Activated T-cell treated with anti-CD3 and anti-CD28 coated beads, Interleukin-2, amount 50 U/mL, for 72 hours (primary cell): ENCODE data around the gene ASCC2. TPM values are rescaled to one million over a fixed set of nuclear protein-coding genes. Genes with fewer than 3 reads are reported as not detected.

Source experiments
- ATAC-seq, 2 donors: fragments of 150-1000 bp; cut with Tn5 transposase; replicated peaks in 1 of 2; 2 replicates each; pipeline ENCODE4 v1.10.0; 2021; ENCODE audit warnings: moderate library complexity in 2 of 2, mild to moderate bottlenecking in 1 of 2
- DNase-seq, 2 donors: peaks; one replicate each; pipeline ENCODE4 v3.0.0; 2021 to 2022; ENCODE audit warnings: mixed read lengths in 1 of 2
- H3K27ac Mint-ChIP-seq: one replicate; pipeline ENCODE4 v1.8.0; 2022; ENCODE audit warnings: mild to moderate bottlenecking, moderate library complexity, mixed read lengths
- H3K27me3 Mint-ChIP-seq: one replicate; pipeline ENCODE4 v1.8.0; 2022; ENCODE audit warnings: low read depth, mixed read lengths
- H3K36me3 Mint-ChIP-seq, 2 donors: one replicate each; pipeline ENCODE4 v1.8.0; 2022; ENCODE audit warnings: mixed read lengths in 2 of 2, mild to moderate bottlenecking in 1 of 2; ENCODE audit not compliant: insufficient read depth in 2 of 2
- H3K4me1 Mint-ChIP-seq: one replicate; pipeline ENCODE4 v1.8.0; 2022; ENCODE audit warnings: low read depth, mixed read lengths
- H3K4me3 Mint-ChIP-seq, 2 donors: one replicate each; pipeline ENCODE4 v1.8.0; 2022; ENCODE audit warnings: mild to moderate bottlenecking in 2 of 2, mixed read lengths in 2 of 2, moderate library complexity in 2 of 2
- H3K9me3 Mint-ChIP-seq, 2 donors: one replicate each; pipeline ENCODE4 v1.8.0; 2022; ENCODE audit warnings: mixed read lengths in 2 of 2
- total RNA-seq, 2 donors: library from RNA; stranded (reverse); gene quantifications; one replicate each; pipeline ENCODE4 v1.2.3, GENCODE V29; 2022

The ASCC2 gene
- total RNA-seq, 2 donors from 2014 or later = 77.7 to 81.7 TPM

- Mint-ChIP-seq H3K36me3 (peaks cover 5 to 16% of the 10 kb centered on the region in 2 donors), H3K9me3 (no peaks in the 10 kb centered on the region), H3K27me3 (no peaks in the 10 kb centered on the region), H3K27ac (no peak overlapping the region), H3K4me3 (no peak overlapping the region), H3K4me1 (peaks cover 17% of the 10 kb centered on the region)
- ATAC-seq = no peak
- no peak for DNase-seq
Observed at GRCh38 chr22:29824677-29825076, 13.4 kb downstream of the ASCC2 start.

DNA sequence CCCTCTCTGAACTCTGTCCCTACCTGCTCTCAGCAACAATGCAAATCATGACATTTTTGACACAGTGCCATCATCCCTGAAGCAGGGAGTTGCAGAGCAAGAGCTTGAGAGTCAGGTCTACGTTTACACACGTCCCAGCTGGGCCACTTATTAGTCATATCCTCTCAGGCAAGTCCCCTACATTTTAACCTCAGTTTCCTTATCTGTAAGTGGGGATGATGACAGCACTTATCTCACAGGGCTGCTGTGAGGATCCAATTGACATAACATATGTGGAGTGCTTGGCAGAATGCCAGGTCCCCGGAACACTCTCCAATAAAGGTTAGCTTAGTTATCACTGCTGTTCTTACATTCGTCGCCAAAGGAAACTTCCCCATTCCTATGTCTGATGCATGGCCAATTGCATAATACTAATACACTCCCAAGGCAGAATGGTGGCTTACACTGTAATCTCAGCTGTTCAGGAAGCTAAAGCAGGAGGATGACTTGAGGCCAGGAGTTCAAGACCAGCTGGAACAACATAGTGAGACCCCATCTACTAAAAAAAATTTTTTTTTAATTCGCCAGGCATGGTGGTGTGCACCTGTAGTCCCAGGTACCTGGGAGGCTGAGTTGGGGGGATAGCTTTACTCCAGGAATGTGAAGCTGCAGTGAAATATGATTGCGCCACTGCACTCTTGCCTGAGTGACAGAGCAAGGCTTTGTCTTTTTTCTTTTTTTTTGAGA, 16.6 kb downstream of the ASCC2 start:
- Mint-ChIP-seq H3K9me3 (no peaks in the 10 kb centered on the region), H3K27me3 (no peaks in the 10 kb centered on the region), H3K36me3 (peaks cover 8 to 18% of the 10 kb centered on the region in 2 donors), H3K4me1 (peaks cover 17% of the 10 kb centered on the region), H3K4me3 (no peak overlapping the region), H3K27ac (peak overlapping the region; percentile 61)
- ATAC-seq (peak; percentile 99 to 100), DNase-seq (peak; percentile 54 to 66)

DNA sequence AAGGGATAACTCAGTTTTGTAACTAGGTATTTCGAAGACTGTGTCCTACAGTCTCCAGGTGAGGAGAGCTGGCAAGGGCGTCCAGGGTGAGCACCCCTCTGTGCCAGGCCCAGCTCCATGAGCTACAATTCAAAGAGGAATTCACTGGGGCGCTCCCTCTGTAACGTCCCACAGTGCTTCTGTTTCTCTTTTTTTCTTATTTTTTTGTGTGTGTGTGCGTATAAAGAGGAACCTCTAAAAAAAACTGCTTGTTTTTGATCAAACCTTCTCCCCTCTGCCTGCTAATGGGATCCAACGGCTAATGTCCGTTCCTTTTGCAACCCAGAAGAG, 17.1 kb downstream of the ASCC2 start:
- Mint-ChIP-seq H3K36me3 (peaks cover 8 to 18% of the 10 kb centered on the region in 2 donors), H3K27ac (peak overlapping the region; percentile 61), H3K27me3 (no peaks in the 10 kb centered on the region), H3K4me3 (no peak overlapping the region), H3K9me3 (no peaks in the 10 kb centered on the region), H3K4me1 (peaks cover 17% of the 10 kb centered on the region)
- DNase-seq (no peak), ATAC-seq (peak; percentile 4 to 6)

- no peak for DNase-seq
- Mint-ChIP-seq H3K9me3 (no peaks in the 10 kb centered on the region), H3K4me1 (peaks cover 17% of the 10 kb centered on the region), H3K4me3 (no peak overlapping the region), H3K36me3 (peaks cover 8 to 20% of the 10 kb centered on the region in 2 donors), H3K27me3 (no peaks in the 10 kb centered on the region), H3K27ac (peak overlapping the region; percentile 71)
- no peak for ATAC-seq
Observed at GRCh38 chr22:29819501-29819900, 18.6 kb downstream of the ASCC2 start.

DNA sequence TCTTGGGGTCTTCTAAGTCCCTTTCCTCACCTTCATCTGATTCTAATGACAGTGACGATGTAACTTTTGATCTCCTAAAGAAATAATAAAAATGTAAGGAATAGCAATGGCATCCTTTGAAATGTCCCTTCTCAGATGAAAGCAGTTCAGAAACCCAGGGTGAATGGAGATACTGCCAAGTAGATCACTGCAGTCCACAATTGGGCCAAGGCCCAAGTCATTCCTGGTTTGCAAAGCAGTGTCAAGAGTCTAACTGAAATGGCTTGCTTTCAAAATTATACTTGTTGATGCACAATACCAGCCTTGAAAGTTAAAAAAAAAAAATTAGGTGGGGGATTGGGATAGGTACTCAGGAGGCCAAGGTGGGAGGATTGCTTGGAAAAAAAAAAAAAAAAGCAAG, 20.4 kb downstream of the ASCC2 start:
- ATAC-seq (no peak), DNase-seq (no peak)
- no peak overlapping the region for H3K4me3 Mint-ChIP-seq
- peaks cover 8 to 19% of the 10 kb centered on the region in 2 donors for H3K36me3 Mint-ChIP-seq
- H3K4me1 Mint-ChIP-seq = peaks cover 17% of the 10 kb centered on the region
- H3K27ac Mint-ChIP-seq = peak overlapping the region; percentile 70
- H3K9me3 Mint-ChIP-seq = no peaks in the 10 kb centered on the region
- no peaks in the 10 kb centered on the region for H3K27me3 Mint-ChIP-seq

DNA sequence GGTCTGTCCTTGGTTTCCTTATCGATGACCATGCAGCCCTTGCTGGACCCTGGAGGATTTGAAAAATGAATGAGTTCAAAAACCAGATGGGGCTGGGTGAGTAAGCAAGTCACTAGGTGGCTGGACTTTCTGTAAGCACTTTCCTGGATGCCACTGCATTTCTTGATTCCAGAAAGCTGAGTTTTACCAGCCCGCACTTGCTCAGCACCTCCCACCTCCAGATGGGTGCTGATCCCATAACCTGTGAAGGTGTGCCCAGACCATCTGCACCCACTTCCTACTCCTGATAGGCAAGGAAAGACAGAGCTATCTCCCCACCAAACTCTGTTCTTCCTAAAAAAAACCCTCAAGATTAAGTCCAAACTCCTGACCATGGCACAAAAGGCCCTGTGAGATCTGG, 21.1 kb downstream of the ASCC2 start:
- DNase-seq (no peak), ATAC-seq (no peak)
- H3K27ac Mint-ChIP-seq = no peak overlapping the region
- H3K4me3 Mint-ChIP-seq = no peak overlapping the region
- peaks cover 13% of the 10 kb centered on the region for H3K4me1 Mint-ChIP-seq
- peaks cover 9 to 19% of the 10 kb centered on the region in 2 donors for H3K36me3 Mint-ChIP-seq
- no peaks in the 10 kb centered on the region for H3K27me3 Mint-ChIP-seq
- H3K9me3 Mint-ChIP-seq = no peaks in the 10 kb centered on the region

GRCh38 chr22:29816539-29816938, 21.5 kb downstream of the ASCC2 start:
- peaks cover 8 to 21% of the 10 kb centered on the region in 2 donors for H3K36me3 Mint-ChIP-seq
- DNase-seq (no peak), ATAC-seq (no peak)
- no peaks in the 10 kb centered on the region for H3K9me3 Mint-ChIP-seq
- peaks cover 9% of the 10 kb centered on the region for H3K4me1 Mint-ChIP-seq
- H3K27ac Mint-ChIP-seq = no peak overlapping the region
- H3K27me3 Mint-ChIP-seq = no peaks in the 10 kb centered on the region
- no peak overlapping the region for H3K4me3 Mint-ChIP-seq

DNA sequence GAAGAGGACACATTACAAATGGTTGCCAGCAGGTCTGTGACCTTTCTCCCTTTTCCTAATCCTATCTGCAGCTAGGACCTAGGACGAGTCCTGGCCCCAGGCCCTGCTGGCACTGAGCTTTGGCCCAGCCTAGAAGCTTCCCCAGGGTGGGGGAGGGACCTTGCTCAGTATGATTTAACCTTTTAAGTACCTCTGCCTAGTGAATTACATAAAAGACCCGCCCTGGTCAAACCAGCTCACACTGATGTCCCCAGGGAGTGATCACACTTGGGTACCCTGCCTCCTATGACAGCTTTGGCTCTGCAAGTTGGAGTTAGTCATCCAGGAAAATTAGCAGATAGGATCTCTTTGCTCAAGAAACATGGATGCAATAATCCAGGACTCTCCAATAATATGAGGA, 21.9 kb downstream of the ASCC2 start:
- Mint-ChIP-seq H3K36me3 (peaks cover 7 to 24% of the 10 kb centered on the region in 2 donors), H3K4me1 (peaks cover 5% of the 10 kb centered on the region), H3K9me3 (no peaks in the 10 kb centered on the region), H3K27me3 (no peaks in the 10 kb centered on the region), H3K27ac (no peak overlapping the region), H3K4me3 (no peak overlapping the region)
- ATAC-seq (no peak), DNase-seq (no peak)

GRCh38 chr22:29815580-29815979, 22.5 kb downstream of the ASCC2 start:
- no peaks in the 10 kb centered on the region for H3K4me1 Mint-ChIP-seq
- no peak overlapping the region for H3K27ac Mint-ChIP-seq
- H3K4me3 Mint-ChIP-seq = no peak overlapping the region
- DNase-seq (no peak), ATAC-seq (no peak)
- H3K36me3 Mint-ChIP-seq = peaks cover 7 to 25% of the 10 kb centered on the region in 2 donors
- H3K9me3 Mint-ChIP-seq = no peaks in the 10 kb centered on the region
- no peaks in the 10 kb centered on the region for H3K27me3 Mint-ChIP-seq

DNA sequence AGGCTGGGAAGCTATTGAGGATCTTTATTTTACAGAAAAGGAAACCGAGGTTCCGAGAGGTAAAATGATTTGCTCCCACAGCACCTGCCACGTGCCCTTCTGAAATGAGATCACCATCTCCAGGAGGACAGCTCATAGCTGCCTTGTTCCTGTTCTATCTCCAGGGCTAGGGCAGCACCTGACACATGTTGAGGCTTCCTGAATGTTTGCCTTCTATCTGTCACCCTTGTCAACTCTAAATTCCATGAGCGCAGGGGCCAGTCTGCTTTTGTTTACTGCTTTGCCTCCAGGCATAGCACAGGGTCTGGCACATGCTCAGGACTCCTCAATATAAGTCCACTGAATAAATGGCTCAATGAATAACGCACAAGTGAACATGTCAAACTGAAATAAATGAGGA, 24.1 kb downstream of the ASCC2 start:
- no peaks in the 10 kb centered on the region for H3K4me1 Mint-ChIP-seq
- no peak overlapping the region for H3K27ac Mint-ChIP-seq
- no peak overlapping the region for H3K4me3 Mint-ChIP-seq
- peaks cover 3 to 25% of the 10 kb centered on the region in 2 donors for H3K36me3 Mint-ChIP-seq
- no peak for ATAC-seq
- no peak for DNase-seq
- H3K9me3 Mint-ChIP-seq = no peaks in the 10 kb centered on the region
- H3K27me3 Mint-ChIP-seq = no peaks in the 10 kb centered on the region

DNA sequence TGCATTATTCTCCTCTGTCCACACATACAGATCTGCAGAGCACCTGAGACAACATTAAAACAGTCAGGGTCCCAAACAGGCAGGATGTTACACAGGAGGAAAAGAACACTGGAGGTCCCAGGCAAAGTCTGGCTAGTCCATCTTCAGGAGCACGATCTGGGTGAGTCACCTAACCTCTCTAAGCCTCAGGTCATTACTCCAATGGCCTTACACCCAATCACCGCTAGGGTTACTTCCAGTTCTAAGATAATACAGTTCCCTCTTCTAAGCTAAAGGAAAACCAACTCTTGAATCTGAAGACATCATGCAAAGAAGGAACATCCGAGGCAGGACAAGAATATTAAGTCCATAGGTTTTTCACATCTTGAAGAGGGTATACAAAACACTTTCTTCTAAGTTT, 24.5 kb downstream of the ASCC2 start:
- Mint-ChIP-seq H3K4me3 (no peak overlapping the region), H3K27me3 (no peaks in the 10 kb centered on the region), H3K9me3 (no peaks in the 10 kb centered on the region), H3K36me3 (peaks cover 3 to 25% of the 10 kb centered on the region in 2 donors), H3K27ac (no peak overlapping the region), H3K4me1 (no peaks in the 10 kb centered on the region)
- DNase-seq (no peak), ATAC-seq (no peak)

DNA sequence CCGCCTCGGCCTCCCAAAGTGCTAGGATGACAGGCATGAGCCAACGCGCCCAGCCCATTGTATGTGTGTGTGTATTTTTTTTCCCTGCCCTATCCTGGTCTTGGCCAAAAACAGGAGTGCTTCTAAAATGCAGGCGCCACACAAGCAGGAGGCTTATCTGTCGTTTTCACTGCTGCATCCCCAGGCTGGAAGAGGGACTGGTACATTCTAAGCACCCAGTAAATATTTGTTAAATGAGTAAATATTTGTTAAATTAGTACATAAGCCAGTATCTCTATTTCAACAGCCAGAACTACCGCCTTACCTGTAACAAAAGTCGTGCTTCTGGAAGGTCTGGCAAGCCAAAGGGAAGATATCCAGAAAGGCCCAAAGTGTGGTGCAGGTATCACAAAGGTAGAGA, 24.9 kb downstream of the ASCC2 start:
- DNase-seq (no peak), ATAC-seq (no peak)
- Mint-ChIP-seq H3K27ac (no peak overlapping the region), H3K4me1 (no peaks in the 10 kb centered on the region), H3K9me3 (no peaks in the 10 kb centered on the region), H3K4me3 (no peak overlapping the region), H3K36me3 (peaks cover 3 to 27% of the 10 kb centered on the region in 2 donors), H3K27me3 (no peaks in the 10 kb centered on the region)

DNA sequence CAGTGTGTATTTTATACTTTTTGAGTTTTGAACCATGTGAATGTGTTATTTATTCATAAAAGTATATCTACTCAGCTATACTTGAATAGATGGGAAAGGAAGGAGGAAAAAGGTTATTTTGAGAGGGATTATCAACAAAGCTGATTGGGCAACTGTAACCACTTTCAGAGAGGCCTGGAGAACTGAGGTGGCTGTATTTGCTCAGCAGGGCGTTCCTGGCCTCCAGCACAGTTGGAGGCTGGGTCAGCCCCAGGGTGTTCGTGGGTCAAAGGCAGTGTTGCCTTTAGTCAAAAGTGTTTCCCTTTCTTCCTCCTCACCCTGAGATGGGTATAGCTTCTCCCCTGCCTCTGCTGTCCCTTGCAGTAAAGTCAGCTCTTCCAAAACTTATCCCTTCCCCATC, 26.7 kb downstream of the ASCC2 start:
- Mint-ChIP-seq H3K4me3 (no peak overlapping the region), H3K36me3 (peaks cover 3 to 32% of the 10 kb centered on the region in 2 donors), H3K4me1 (no peaks in the 10 kb centered on the region), H3K27me3 (no peaks in the 10 kb centered on the region), H3K27ac (peak overlapping the region; percentile 64), H3K9me3 (no peaks in the 10 kb centered on the region)
- DNase-seq (no peak), ATAC-seq (no peak)

- H3K9me3 Mint-ChIP-seq = no peaks in the 10 kb centered on the region
- no peak overlapping the region for H3K4me3 Mint-ChIP-seq
- peaks cover 8 to 37% of the 10 kb centered on the region in 2 donors for H3K36me3 Mint-ChIP-seq
- H3K4me1 Mint-ChIP-seq = no peaks in the 10 kb centered on the region
- H3K27me3 Mint-ChIP-seq = no peaks in the 10 kb centered on the region
- DNase-seq (no peak), ATAC-seq (no peak)
- no peak overlapping the region for H3K27ac Mint-ChIP-seq
Observed at GRCh38 chr22:29810216-29810615, 27.9 kb downstream of the ASCC2 start.
